ENCODE measurements around the gene OR1F1.

DNA sequence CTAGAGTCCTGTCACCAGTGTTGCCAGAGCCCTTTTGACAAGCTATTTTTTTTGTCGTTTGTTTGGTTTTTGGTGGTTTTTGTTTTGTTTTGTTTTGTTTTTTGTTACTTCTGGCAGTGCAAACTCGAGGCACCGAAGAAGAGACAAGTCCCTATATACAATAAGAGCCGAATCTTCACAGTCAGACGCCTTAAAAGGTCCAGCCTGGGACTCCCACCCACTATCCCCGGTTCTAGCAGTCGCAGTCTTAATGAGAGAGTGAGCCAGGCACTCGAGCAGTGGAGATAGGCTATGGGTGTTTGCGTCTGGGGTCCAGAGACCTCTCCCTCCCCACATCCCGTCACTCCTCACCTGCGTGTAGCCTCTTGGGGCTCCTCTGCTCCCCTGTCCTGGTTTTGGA lies 1.9 kb downstream of the OR1F1 start:
- TF ChIP-seq EP300 (IDR thresholded peaks at IDR 0.05; ENCODE audit: borderline replicate concordance) (no peak), EGR1 (IDR thresholded peaks at IDR 0.05) (no peak), CREB1 (IDR thresholded peaks at IDR 0.05; ENCODE audit: low read depth) (no peak)
